WTC11 (cell line): ENCODE data around the gene TMEM69. TPM values are rescaled to one million over a fixed set of nuclear protein-coding genes. Genes with fewer than 3 reads are reported as not detected.
A peak's percentile ranks its signal among the peaks of the same experiment; 100 is the strongest.

Experiments
- ATAC-seq: fragments of 200-7000 bp; cut with Tn5 transposase; 2 replicates; pipeline ENCODE4 v1.10.0; 2021; ENCODE audit warnings: mild to moderate bottlenecking, moderate library complexity
- CTCF ChIA-PET: fragments of 300-600 bp; sonication (Branson Sonifier 250); formaldehyde crosslinking; loops from one replicate; lab custom pipeline; 2021; ENCODE audit warnings: antibody characterized with exemption; lab: Charles Lee
- POLR2A ChIA-PET: fragments of 350-600 bp; sonication (Branson Sonifier 250); formaldehyde crosslinking; loops from one replicate; lab custom pipeline; 2021; ENCODE audit warnings: antibody characterized with exemption; lab: Charles Lee
- DNase-seq: peaks from one replicate; pipeline ENCODE4 v3.0.0; 2021; ENCODE audit warnings: low spot score
- H3K27ac Mint-ChIP-seq: 2 replicates; pipeline ENCODE4 v1.8.0; 2021; ENCODE audit warnings: mixed read lengths
- H3K27me3 Mint-ChIP-seq: 2 replicates; pipeline ENCODE4 v1.8.0; 2021; ENCODE audit warnings: low read depth, mild to moderate bottlenecking, moderate library complexity, mixed read lengths
- H3K36me3 Mint-ChIP-seq: 2 replicates; pipeline ENCODE4 v1.8.0; 2021; ENCODE audit warnings: mixed read lengths
- H3K4me1 Mint-ChIP-seq: 2 replicates; pipeline ENCODE4 v1.8.0; 2022; ENCODE audit warnings: mixed read lengths
- H3K4me3 Mint-ChIP-seq: 2 replicates; pipeline ENCODE4 v1.8.0; 2021; ENCODE audit warnings: mild to moderate bottlenecking, moderate library complexity, mixed read lengths
- H3K9me3 Mint-ChIP-seq: 2 replicates; pipeline ENCODE4 v1.8.0; 2021; ENCODE audit warnings: mixed read lengths
- ATF1 ChIP-seq: sonication (generic); formaldehyde crosslinking; IDR thresholded peaks from 2 replicates; pipeline ENCODE4 v1.8.1; 2023; ENCODE audit warnings: mild to moderate bottlenecking, moderate library complexity, missing genetic modification reagents
- CBFB ChIP-seq: sonication (generic); formaldehyde crosslinking; IDR thresholded peaks from 2 replicates; pipeline ENCODE4 v1.8.1; 2022; ENCODE audit warnings: mild to moderate bottlenecking, low read depth, missing genetic modification reagents
- CREB1 ChIP-seq: sonication (generic); formaldehyde crosslinking; IDR thresholded peaks from 2 replicates; pipeline ENCODE4 v1.8.0; 2023; ENCODE audit warnings: mild to moderate bottlenecking, missing genetic modification reagents
- HMGA2 ChIP-seq: fragments of 250-450 bp; sonication (Bioruptor Pico); IDR thresholded peaks from 2 replicates; pipeline ENCODE4 v1.4.0; 2021; ENCODE audit warnings: mild to moderate bottlenecking, moderate library complexity
- JAZF1 ChIP-seq: fragments of 250-450 bp; sonication (Bioruptor Pico); IDR thresholded peaks from 2 replicates; pipeline ENCODE4 v1.9.0; 2021; ENCODE audit warnings: moderate library complexity, mild to moderate bottlenecking, inconsistent platforms
- NFYB ChIP-seq: sonication (generic); formaldehyde crosslinking; conservative IDR thresholded peaks from 2 replicates; pipeline ENCODE4 v1.8.0; 2022; ENCODE audit warnings: low read depth, missing genetic modification reagents
- RORB ChIP-seq: fragments of 250-450 bp; sonication (Bioruptor Pico); IDR thresholded peaks from 2 replicates; pipeline ENCODE4 v1.9.0; 2021; ENCODE audit warnings: mild to moderate bottlenecking
- SMAD4 ChIP-seq: sonication (generic); formaldehyde crosslinking; IDR thresholded peaks from 2 replicates; pipeline ENCODE4 v1.8.0; 2022; ENCODE audit warnings: mild to moderate bottlenecking, missing genetic modification reagents
- TEAD1 ChIP-seq: sonication (generic); formaldehyde crosslinking; IDR thresholded peaks from 2 replicates; pipeline ENCODE4 v1.8.0; 2022; ENCODE audit warnings: mild to moderate bottlenecking, missing genetic modification reagents
- TEAD4 ChIP-seq: sonication (generic); formaldehyde crosslinking; IDR thresholded peaks from 2 replicates; pipeline ENCODE4 v1.8.0; 2022; ENCODE audit warnings: mild to moderate bottlenecking, missing genetic modification reagents
- TP53 ChIP-seq: sonication (generic); formaldehyde crosslinking; IDR thresholded peaks from 2 replicates; pipeline ENCODE4 v1.8.1; 2023; ENCODE audit warnings: mild to moderate bottlenecking, missing genetic modification reagents
- ZNF121 ChIP-seq: sonication (generic); formaldehyde crosslinking; IDR thresholded peaks from 2 replicates; pipeline ENCODE4 v1.8.0; 2023; ENCODE audit warnings: missing genetic modification reagents
- ZNF219 ChIP-seq: sonication (generic); formaldehyde crosslinking; IDR thresholded peaks from 2 replicates; pipeline ENCODE4 v1.8.0; 2023; ENCODE audit warnings: missing genetic modification reagents, mild to moderate bottlenecking, borderline replicate concordance
- ZNF232 ChIP-seq: sonication (generic); formaldehyde crosslinking; IDR thresholded peaks from 2 replicates; pipeline ENCODE4 v1.8.0; 2022; ENCODE audit warnings: mild to moderate bottlenecking, missing genetic modification reagents
- ZNF396 ChIP-seq: fragments of 250-450 bp; sonication (Bioruptor Pico); IDR thresholded peaks from 2 replicates; pipeline ENCODE4 v1.8.0; 2021; ENCODE audit warnings: mild to moderate bottlenecking, moderate library complexity, borderline replicate concordance
- ZNF423 ChIP-seq: fragments of 250-450 bp; sonication (Bioruptor Pico); IDR thresholded peaks from 2 replicates; pipeline ENCODE4 v2.1.2; 2022; ENCODE audit warnings: mild to moderate bottlenecking, moderate library complexity
- total RNA-seq: library from RNA; stranded (reverse); gene quantifications from 3 replicates; pipeline ENCODE4 v1.2.3, GENCODE V29; 2021
- TF ChIP-seq, protein P1 (sequence below): sonication (generic); formaldehyde crosslinking; IDR thresholded peaks from 2 replicates; pipeline ENCODE4 v1.8.1; 2022; ENCODE audit warnings: low read depth, mild to moderate bottlenecking, moderate library complexity, missing genetic modification reagents, borderline replicate concordance
- TF ChIP-seq, protein P2 (sequence below): fragments of 250-450 bp; sonication (Bioruptor Pico); IDR thresholded peaks from 2 replicates; pipeline ENCODE4 v2.1.2; 2022; ENCODE audit warnings: mild to moderate bottlenecking, moderate library complexity
- TF ChIP-seq, protein P3 (sequence below): sonication (generic); formaldehyde crosslinking; IDR thresholded peaks from 2 replicates; pipeline ENCODE4 v1.8.0; 2022; ENCODE audit warnings: mild to moderate bottlenecking, missing genetic modification reagents
- TF ChIP-seq, protein P4 (sequence below): fragments of 200-600 bp; IDR thresholded peaks from 2 replicates; pipeline ENCODE4 v1.8.0; 2022; ENCODE audit warnings: antibody characterized with exemption
- TF ChIP-seq, protein P5 (sequence below): fragments of 250-450 bp; sonication (Bioruptor Pico); IDR thresholded peaks from 2 replicates; pipeline ENCODE4 v1.9.0; 2021; ENCODE audit warnings: moderate library complexity, mild to moderate bottlenecking, inconsistent platforms, borderline replicate concordance
- TF ChIP-seq, protein P6 (sequence below): sonication (generic); formaldehyde crosslinking; IDR thresholded peaks from 2 replicates; pipeline ENCODE4 v1.8.1; 2022; ENCODE audit warnings: missing genetic modification reagents, borderline replicate concordance
- TF ChIP-seq, protein P7 (sequence below): sonication (generic); formaldehyde crosslinking; IDR thresholded peaks from 2 replicates; pipeline ENCODE4 v1.8.1; 2022; ENCODE audit warnings: mild to moderate bottlenecking, missing genetic modification reagents, moderate library complexity, borderline replicate concordance
- TF ChIP-seq, protein P8 (sequence below): fragments of 250-450 bp; sonication (Bioruptor Pico); IDR thresholded peaks from 2 replicates; pipeline ENCODE4 v1.9.0; 2021; ENCODE audit warnings: mild to moderate bottlenecking
- TF ChIP-seq, protein P9 (sequence below): sonication (generic); formaldehyde crosslinking; IDR thresholded peaks from 2 replicates; pipeline ENCODE4 v1.8.1; 2023; ENCODE audit warnings: mild to moderate bottlenecking, missing genetic modification reagents, moderate library complexity
- TF ChIP-seq, protein P10 (sequence below): sonication (generic); formaldehyde crosslinking; IDR thresholded peaks from 2 replicates; pipeline ENCODE4 v1.8.1; 2023; ENCODE audit warnings: mild to moderate bottlenecking, missing genetic modification reagents, moderate library complexity

Gene TMEM69
- total RNA-seq, 1 experiment from 2014 or later = 44.9 TPM

DNA sequence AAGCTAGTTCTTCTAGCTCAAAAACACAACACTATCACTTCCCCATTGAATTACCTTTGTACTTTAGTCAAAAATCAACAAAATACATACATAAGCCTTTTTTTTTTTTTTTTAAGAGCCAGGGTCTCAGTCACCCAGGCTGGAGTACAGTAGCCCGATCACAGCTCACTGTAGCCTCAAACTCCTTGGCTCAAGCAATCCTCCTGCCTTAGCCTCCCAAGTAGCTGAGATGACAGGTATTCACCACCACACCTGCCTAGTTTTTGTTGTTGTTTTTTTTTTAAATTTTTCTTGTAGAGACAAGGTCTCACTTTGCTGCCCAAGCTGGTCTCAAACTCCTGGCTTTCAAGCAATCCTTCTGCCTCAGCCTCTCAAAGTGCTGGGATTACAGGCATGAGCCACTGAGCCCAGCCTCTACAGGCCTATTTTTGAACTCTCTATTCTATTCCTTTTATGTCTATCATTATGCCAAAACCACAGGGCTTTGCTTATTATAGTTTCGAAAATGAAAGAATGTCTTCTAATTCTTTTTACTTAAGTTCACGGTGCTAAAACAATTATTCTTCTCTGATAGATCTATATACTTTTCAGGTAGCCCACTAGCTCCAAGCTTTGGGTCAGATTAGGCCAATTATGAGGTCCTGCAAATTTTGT is 31.3 kb upstream of the TMEM69 start:
- Mint-ChIP-seq H3K4me3 (no peak overlapping the region), H3K36me3 (peaks cover 80% of the 10 kb centered on the region), H3K27ac (no peak overlapping the region), H3K27me3 (no peaks in the 10 kb centered on the region), H3K4me1 (peaks cover 8% of the 10 kb centered on the region; the same call in 1 of the 2 replicates), H3K9me3 (no peaks in the 10 kb centered on the region)
- ATAC-seq (no peak), DNase-seq (no peak)
- CTCF ChIA-PET = no interaction called here
- TF ChIP-seq SMAD4 (CRISPR knock-in tag) (no peak), TEAD4 (CRISPR knock-in tag) (no peak), RORB (no peak), ZNF232 (no peak), JAZF1 (no peak), ZNF121 (CRISPR knock-in tag) (no peak), CBFB (CRISPR knock-in tag) (no peak), ATF1 (no peak), TP53 (CRISPR knock-in tag) (no peak), CREB1 (CRISPR knock-in tag) (no peak), TEAD1 (CRISPR knock-in tag) (no peak), NFYB (no peak)
- TF ChIP-seq, protein P1, sequence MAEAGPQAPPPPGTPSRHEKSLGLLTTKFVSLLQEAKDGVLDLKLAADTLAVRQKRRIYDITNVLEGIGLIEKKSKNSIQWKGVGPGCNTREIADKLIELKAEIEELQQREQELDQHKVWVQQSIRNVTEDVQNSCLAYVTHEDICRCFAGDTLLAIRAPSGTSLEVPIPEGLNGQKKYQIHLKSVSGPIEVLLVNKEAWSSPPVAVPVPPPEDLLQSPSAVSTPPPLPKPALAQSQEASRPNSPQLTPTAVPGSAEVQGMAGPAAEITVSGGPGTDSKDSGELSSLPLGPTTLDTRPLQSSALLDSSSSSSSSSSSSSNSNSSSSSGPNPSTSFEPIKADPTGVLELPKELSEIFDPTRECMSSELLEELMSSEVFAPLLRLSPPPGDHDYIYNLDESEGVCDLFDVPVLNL = no peak
- TF ChIP-seq, protein P2, sequence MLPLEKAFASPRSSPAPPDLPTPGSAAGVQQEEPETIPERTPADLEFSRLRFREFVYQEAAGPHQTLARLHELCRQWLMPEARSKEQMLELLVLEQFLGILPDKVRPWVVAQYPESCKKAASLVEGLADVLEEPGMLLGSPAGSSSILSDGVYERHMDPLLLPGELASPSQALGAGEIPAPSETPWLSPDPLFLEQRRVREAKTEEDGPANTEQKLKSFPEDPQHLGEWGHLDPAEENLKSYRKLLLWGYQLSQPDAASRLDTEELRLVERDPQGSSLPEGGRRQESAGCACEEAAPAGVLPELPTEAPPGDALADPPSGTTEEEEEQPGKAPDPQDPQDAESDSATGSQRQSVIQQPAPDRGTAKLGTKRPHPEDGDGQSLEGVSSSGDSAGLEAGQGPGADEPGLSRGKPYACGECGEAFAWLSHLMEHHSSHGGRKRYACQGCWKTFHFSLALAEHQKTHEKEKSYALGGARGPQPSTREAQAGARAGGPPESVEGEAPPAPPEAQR (CRISPR knock-in tag) = no peak
- TF ChIP-seq, protein P3, sequence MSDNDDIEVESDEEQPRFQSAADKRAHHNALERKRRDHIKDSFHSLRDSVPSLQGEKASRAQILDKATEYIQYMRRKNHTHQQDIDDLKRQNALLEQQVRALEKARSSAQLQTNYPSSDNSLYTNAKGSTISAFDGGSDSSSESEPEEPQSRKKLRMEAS = no peak
- TF ChIP-seq, protein P4, sequence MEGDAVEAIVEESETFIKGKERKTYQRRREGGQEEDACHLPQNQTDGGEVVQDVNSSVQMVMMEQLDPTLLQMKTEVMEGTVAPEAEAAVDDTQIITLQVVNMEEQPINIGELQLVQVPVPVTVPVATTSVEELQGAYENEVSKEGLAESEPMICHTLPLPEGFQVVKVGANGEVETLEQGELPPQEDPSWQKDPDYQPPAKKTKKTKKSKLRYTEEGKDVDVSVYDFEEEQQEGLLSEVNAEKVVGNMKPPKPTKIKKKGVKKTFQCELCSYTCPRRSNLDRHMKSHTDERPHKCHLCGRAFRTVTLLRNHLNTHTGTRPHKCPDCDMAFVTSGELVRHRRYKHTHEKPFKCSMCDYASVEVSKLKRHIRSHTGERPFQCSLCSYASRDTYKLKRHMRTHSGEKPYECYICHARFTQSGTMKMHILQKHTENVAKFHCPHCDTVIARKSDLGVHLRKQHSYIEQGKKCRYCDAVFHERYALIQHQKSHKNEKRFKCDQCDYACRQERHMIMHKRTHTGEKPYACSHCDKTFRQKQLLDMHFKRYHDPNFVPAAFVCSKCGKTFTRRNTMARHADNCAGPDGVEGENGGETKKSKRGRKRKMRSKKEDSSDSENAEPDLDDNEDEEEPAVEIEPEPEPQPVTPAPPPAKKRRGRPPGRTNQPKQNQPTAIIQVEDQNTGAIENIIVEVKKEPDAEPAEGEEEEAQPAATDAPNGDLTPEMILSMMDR = no peak
- TF ChIP-seq, protein P5, sequence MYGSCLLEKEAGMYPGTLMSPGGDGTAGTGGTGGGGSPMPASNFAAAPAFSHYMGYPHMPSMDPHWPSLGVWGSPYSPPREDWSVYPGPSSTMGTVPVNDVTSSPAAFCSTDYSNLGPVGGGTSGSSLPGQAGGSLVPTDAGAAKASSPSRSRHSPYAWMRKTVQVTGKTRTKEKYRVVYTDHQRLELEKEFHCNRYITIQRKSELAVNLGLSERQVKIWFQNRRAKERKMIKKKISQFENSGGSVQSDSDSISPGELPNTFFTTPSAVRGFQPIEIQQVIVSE (CRISPR knock-in tag) = no peak
- TF ChIP-seq, protein P6, sequence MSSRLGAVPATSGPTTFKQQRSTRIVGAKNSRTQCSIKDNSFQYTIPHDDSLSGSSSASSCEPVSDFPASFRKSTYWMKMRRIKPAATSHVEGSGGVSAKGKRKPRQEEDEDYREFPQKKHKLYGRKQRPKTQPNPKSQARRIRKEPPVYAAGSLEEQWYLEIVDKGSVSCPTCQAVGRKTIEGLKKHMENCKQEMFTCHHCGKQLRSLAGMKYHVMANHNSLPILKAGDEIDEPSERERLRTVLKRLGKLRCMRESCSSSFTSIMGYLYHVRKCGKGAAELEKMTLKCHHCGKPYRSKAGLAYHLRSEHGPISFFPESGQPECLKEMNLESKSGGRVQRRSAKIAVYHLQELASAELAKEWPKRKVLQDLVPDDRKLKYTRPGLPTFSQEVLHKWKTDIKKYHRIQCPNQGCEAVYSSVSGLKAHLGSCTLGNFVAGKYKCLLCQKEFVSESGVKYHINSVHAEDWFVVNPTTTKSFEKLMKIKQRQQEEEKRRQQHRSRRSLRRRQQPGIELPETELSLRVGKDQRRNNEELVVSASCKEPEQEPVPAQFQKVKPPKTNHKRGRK (CRISPR knock-in tag) = no peak
- POLR2A ChIA-PET = no interaction called here

DNA sequence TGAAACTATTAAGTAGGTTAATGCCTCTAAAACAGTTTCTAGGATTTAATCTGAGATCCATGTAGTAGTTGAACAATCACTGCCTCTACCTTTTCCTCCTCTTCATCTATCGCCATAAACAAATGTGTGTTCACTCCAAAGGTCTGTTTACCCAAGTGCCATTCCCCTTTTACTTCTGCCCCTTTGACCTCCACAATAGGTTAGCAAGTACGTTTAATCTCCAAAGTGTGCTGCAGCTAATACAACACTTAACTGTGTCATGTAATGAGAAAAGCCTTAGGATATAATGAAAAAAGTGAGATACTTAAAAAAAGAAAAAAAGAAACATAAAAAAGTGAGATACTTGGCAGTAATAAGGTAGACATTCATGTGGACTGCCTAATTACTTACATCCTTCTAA is 29.8 kb upstream of the TMEM69 start:
- POLR2A ChIA-PET = no interaction called here
- no peak overlapping the region for H3K4me3 Mint-ChIP-seq
- CTCF ChIA-PET = interaction anchor here (0.6 kb wide), 1 partner anchor 446 kb away, joined by 5 read pairs; no protein-coding TSS in a partner anchor
- peaks cover 68% of the 10 kb centered on the region for H3K36me3 Mint-ChIP-seq
- no peaks in the 10 kb centered on the region for H3K9me3 Mint-ChIP-seq
- ATAC-seq (no peak), DNase-seq (no peak)
- H3K27me3 Mint-ChIP-seq = no peaks in the 10 kb centered on the region
- peak overlapping the region; percentile 21; the same call in 1 of the 2 replicates for H3K27ac Mint-ChIP-seq
- peaks cover 10% of the 10 kb centered on the region for H3K4me1 Mint-ChIP-seq
- TF ChIP-seq, protein P7, sequence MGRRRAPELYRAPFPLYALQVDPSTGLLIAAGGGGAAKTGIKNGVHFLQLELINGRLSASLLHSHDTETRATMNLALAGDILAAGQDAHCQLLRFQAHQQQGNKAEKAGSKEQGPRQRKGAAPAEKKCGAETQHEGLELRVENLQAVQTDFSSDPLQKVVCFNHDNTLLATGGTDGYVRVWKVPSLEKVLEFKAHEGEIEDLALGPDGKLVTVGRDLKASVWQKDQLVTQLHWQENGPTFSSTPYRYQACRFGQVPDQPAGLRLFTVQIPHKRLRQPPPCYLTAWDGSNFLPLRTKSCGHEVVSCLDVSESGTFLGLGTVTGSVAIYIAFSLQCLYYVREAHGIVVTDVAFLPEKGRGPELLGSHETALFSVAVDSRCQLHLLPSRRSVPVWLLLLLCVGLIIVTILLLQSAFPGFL = no peak
- TF ChIP-seq, protein P8, sequence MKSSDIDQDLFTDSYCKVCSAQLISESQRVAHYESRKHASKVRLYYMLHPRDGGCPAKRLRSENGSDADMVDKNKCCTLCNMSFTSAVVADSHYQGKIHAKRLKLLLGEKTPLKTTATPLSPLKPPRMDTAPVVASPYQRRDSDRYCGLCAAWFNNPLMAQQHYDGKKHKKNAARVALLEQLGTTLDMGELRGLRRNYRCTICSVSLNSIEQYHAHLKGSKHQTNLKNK (CRISPR knock-in tag) = no peak
- TF ChIP-seq HMGA2 (CRISPR knock-in tag) (no peak), JAZF1 (no peak), ZNF396 (no peak), CREB1 (CRISPR knock-in tag) (no peak), ZNF423 (CRISPR knock-in tag) (no peak), ZNF219 (CRISPR knock-in tag) (no peak)
- TF ChIP-seq, protein P9, sequence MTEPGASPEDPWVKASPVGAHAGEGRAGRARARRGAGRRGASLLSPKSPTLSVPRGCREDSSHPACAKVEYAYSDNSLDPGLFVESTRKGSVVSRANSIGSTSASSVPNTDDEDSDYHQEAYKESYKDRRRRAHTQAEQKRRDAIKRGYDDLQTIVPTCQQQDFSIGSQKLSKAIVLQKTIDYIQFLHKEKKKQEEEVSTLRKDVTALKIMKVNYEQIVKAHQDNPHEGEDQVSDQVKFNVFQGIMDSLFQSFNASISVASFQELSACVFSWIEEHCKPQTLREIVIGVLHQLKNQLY = no peak
- TF ChIP-seq, protein P10, sequence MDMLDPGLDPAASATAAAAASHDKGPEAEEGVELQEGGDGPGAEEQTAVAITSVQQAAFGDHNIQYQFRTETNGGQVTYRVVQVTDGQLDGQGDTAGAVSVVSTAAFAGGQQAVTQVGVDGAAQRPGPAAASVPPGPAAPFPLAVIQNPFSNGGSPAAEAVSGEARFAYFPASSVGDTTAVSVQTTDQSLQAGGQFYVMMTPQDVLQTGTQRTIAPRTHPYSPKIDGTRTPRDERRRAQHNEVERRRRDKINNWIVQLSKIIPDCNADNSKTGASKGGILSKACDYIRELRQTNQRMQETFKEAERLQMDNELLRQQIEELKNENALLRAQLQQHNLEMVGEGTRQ (CRISPR knock-in tag) = no peak
